Stomach smooth muscle (tissue), 2 donors: ENCODE results near the gene ABCA7.

Experiments
- H3K27ac ChIP-seq: one replicate; pipeline ENCODE4 v1.7.0; 2013; ENCODE audit warnings: mild to moderate bottlenecking, low read length, inconsistent platforms
- H3K27me3 ChIP-seq, 2 donors: one replicate each; pipeline ENCODE4 v1.7.0; 2013; ENCODE audit warnings: low read length in 2 of 2; ENCODE audit not compliant: insufficient read depth in 2 of 2, control insufficient read depth in 1 of 2
- H3K36me3 ChIP-seq, 2 donors: one replicate each; pipeline ENCODE4 v1.7.0; 2013; ENCODE audit warnings: low read length in 2 of 2; ENCODE audit not compliant: control insufficient read depth in 2 of 2, insufficient read depth in 2 of 2
- H3K4me1 ChIP-seq: one replicate; pipeline ENCODE4 v1.7.0; 2013; ENCODE audit warnings: low read length; ENCODE audit not compliant: control insufficient read depth, insufficient read depth
- H3K4me3 ChIP-seq, 2 donors: one replicate each; pipeline ENCODE4 v1.7.0; 2013; ENCODE audit warnings: low read length in 2 of 2
- H3K9ac ChIP-seq, 2 donors: one replicate each; pipeline ENCODE4 v1.7.0; 2013; ENCODE audit warnings: low read length in 2 of 2, mild to moderate bottlenecking in 1 of 2
- H3K9me3 ChIP-seq, 2 donors: one replicate each; pipeline ENCODE4 v1.7.0; 2013; ENCODE audit warnings: low read length in 2 of 2; ENCODE audit not compliant: control insufficient read depth in 2 of 2
- donor health status: healthy.
- donor health status: Pancreatic carcinoma.

ABCA7 gene

DNA sequence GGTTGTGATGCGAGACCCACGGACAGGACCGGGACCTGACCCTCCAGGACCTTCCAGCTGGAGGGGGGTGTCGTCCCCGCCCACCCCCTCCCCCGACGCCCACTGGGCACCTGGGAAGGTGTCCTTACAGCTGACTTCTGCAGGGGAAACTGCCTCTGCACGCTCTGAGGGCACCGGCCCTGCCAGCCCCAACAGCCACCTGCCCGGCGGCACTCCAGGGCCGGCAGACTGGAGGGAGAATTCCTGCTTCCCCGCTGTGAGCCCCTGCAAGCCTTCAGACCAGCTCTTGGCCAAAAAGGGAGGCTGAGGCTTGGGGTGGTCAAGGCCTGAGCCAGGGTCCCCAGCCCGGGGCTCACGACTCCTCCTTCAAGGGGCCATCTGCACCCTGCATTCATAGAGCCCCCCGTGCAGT lies 12.3 kb upstream of the ABCA7 start:
- Histone ChIP-seq H3K4me3 (peak overlapping the region; percentile 93 to 94), H3K9ac (peak overlapping the region; percentile 95 to 99), H3K9me3 (no peaks in the 10 kb centered on the region), H3K4me1 (peaks cover 32% of the 10 kb centered on the region), H3K27ac (peak overlapping the region; percentile 98), H3K27me3 (no peaks in the 10 kb centered on the region), H3K36me3 (peaks cover 8 to 9% of the 10 kb centered on the region in 2 donors)

DNA sequence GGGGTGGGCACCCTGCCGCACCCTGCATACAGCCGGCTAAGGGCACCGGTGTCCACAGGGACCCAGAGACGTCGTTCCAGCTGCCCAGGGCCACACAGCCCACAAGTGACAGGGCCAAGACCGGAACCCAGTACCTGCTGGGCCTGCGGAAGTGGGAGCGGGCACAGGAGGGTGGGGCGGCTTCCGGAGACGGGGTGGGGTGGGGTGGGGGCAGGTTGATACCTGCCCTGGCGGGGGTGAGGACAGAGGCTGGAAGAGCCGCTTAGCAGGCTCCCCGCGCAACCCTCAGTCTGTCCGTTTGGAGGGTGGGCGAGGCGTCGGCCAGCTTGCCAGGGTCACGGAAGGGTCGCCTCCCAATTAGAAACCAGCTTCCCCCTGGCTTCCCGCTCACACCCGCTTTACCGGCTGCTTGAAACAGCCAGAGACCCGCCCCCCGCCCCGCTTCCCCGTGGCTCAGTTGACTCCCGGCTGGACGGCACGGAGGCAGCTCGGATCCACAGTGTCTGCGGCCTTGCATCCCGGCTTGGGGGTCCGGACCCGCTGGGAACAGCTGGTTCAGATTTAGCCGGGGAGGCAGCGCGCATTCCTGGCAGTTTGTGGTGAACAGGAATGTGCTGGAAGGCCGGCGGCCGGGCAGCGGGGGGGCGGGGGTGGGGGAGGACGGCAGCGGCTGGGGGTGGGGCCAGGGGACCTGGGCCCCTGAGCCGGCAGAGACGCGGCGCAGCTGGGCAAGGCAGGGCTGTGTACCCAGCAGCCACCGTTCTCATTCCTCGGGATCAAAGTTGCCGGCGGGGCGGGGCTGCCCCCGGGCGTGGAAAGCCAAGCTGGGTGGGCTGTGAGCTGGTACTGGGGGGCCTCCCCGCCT lies 11.6 kb upstream of the ABCA7 start:
- H3K9ac ChIP-seq = peak overlapping the region; percentile 58 to 99
- peak overlapping the region; percentile 98 for H3K27ac ChIP-seq
- H3K4me1 ChIP-seq = peaks cover 32% of the 10 kb centered on the region

DNA sequence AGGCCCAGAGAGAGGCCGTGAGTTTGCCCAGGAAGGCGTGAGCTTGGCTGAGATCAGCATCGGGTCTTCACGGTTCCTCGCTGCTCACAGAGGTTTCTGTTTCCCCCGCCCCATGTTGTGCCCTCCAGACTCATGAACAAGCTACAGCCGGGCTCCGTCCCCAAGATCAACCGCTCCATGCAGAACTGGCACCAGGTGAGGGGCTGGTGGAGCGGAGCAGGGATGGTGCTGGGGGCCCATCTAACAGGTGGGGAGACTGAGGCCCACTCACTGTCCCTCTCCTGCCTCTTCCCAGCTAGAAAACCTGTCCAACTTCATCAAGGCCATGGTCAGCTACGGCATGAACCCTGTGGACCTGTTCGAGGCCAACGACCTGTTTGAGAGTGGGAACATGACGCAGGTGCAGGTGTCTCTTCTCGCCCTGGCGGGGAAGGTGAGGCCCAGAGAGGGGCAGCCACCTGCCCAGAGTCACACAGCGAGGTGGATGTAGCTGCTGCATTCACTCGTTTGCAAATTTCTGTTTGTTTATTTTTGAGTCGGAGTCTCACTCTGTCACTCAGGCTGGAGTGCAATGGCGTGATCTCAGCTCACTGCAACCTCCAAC lies 7.5 kb upstream of the ABCA7 start:
- peaks cover 19 to 20% of the 10 kb centered on the region in 2 donors for H3K36me3 ChIP-seq

More for the DNA sequence above, 11.6 kb upstream of the ABCA7 start:
- Histone ChIP-seq H3K36me3 (peaks cover 12 to 13% of the 10 kb centered on the region in 2 donors), H3K9me3 (no peaks in the 10 kb centered on the region), H3K4me3 (peak overlapping the region; percentile 93 to 94), H3K27me3 (no peaks in the 10 kb centered on the region)

DNA sequence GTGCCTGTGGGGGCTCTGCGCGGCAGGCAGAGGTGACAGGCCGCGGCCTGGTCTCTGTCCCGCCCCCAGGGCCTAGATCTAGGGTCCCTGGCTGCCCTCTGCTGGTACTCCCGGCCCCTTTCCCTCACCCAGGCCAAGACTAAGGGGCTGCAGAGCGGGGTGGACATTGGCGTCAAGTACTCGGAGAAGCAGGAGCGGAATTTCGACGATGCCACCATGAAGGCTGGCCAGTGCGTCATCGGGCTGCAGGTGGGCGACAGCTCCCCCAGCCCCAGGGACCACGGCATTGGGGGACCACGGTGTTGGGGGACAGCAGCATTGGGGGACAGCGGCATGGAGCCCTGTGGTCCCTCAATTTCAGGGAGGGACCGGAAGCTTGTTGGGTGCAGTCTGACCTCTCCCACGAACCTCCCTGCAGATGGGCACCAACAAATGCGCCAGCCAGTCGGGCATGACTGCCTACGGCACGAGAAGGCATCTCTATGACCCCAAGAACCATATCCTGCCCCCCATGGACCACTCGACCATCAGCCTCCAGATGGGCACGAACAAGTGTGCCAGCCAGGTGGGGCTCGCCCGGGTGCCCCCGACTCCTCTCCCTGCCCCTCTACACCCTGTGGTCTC lies 3.8 kb upstream of the ABCA7 start:
- Histone ChIP-seq H3K4me3 (no peak overlapping the region), H3K36me3 (peaks cover 17 to 22% of the 10 kb centered on the region in 2 donors), H3K27ac (no peak overlapping the region)

More for the DNA sequence above, 7.5 kb upstream of the ABCA7 start:
- H3K9me3 ChIP-seq = no peaks in the 10 kb centered on the region
- no peak overlapping the region for H3K4me3 ChIP-seq
- H3K27ac ChIP-seq = no peak overlapping the region
- peaks cover 22% of the 10 kb centered on the region for H3K4me1 ChIP-seq
- H3K9ac ChIP-seq = no peak overlapping the region
- no peaks in the 10 kb centered on the region for H3K27me3 ChIP-seq

DNA sequence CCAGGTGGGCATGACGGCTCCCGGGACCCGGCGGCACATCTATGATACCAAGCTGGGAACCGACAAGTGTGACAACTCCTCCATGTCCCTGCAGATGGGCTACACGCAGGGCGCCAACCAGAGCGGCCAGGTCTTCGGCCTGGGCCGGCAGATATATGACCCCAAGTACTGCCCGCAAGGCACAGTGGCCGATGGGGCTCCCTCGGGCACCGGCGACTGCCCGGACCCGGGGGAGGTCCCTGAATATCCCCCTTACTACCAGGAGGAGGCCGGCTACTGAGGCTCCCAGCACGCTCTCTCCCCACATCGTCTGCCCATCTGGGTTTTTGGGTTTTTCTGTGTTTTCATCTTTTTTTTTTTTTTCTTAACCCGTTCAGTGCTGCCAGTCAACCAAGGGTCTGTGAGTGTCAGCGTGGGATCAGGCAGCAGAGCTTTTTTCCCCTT lies 2.3 kb upstream of the ABCA7 start:
- Histone ChIP-seq H3K4me1 (peaks cover 30% of the 10 kb centered on the region), H3K27ac (no peak overlapping the region), H3K27me3 (peaks cover 0 to 3% of the 10 kb centered on the region in 2 donors), H3K9me3 (no peaks in the 10 kb centered on the region), H3K9ac (no peak overlapping the region), H3K36me3 (peaks cover 12 to 13% of the 10 kb centered on the region in 2 donors), H3K4me3 (no peak overlapping the region)

More for the DNA sequence above, 3.8 kb upstream of the ABCA7 start:
- Histone ChIP-seq H3K4me1 (peaks cover 24% of the 10 kb centered on the region), H3K27me3 (no peaks in the 10 kb centered on the region), H3K9me3 (no peaks in the 10 kb centered on the region), H3K9ac (no peak overlapping the region)

DNA sequence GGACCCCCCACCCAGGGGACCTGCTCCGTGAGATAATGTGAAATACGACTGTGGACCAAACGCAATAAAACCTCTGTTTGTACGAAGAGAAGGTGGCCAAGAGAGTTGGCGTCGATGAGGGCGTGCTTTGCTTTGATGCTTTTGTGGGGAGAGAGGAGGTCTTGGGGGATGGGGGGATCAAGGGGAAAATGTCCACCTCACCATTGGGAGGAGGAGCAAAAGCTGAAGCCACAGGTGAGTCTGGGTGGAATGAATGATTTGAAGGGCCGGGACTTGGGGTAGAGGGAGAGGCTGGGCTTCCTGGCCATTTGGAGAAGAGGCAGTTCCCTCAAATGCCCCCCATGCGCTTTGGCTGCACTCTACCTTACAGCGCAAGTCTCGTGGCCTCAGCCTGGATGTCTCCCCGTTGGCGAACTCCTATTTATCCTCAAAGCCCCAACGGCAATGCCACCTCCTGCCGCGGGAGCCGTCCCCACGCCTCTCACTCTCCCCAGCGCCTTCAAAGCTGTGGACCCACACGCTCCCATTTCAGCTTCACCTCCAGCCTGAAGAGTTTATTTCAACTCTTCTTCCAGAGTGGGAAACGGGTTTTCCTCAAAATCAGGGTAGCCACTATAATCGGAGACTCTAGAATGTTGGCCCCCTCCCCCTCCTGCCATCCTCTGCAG lies 795 bp upstream of the ABCA7 start:
- Histone ChIP-seq H3K4me1 (peaks cover 32% of the 10 kb centered on the region), H3K27ac (peak overlapping the region; percentile 60), H3K4me3 (peak overlapping the region in 1 of 2 donors; percentile 81), H3K36me3 (peaks cover 7 to 9% of the 10 kb centered on the region in 2 donors), H3K9me3 (no peaks in the 10 kb centered on the region), H3K9ac (no peak overlapping the region), H3K27me3 (peaks cover 0 to 3% of the 10 kb centered on the region in 2 donors)

DNA sequence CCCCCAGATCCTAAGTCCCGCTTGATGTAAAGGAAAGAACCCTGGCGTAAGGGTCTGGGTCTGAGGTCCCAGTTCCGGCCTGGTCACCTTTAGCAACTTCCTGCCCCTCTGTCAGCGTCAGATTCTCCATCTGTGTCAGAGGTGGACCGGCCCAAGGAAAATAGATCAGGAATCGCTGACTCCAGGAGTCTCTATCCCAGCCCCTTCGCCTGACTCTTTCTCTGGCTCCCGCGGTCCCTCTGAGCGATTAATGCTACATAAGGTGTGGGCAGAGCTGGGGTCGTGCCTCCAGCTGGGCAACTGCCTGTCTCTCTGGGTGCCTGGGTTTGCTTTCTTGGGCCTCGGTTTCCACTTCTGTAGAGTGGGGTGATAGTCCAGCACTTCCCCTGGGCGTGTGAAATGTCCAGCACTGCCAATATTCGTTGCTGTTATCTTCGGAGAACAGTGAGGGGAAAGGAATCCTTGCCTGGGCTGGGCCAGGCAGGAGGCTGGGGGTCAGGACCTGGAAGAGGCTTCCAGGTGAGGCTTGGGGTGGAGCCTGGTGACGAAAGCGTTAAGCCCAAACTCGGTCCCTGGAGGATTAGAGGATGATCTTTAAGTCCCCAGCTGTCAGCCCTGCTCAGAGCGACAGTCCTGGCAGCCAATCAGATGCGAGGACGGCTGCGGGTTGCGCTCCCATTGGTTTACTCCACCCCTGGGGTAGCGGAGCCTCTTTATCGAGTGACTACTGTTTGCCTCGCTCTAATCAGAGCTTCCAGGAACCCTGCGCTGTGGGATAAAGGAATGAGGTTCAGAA lies 767 bp downstream of the ABCA7 start:
- Histone ChIP-seq H3K9me3 (no peaks in the 10 kb centered on the region), H3K27me3 (peaks cover 0 to 3% of the 10 kb centered on the region in 2 donors), H3K4me1 (peaks cover 32% of the 10 kb centered on the region), H3K36me3 (peaks cover 7% of the 10 kb centered on the region in 2 donors), H3K4me3 (peak overlapping the region; percentile 67 to 81), H3K27ac (no peak overlapping the region), H3K9ac (peak overlapping the region; percentile 24 to 36)

DNA sequence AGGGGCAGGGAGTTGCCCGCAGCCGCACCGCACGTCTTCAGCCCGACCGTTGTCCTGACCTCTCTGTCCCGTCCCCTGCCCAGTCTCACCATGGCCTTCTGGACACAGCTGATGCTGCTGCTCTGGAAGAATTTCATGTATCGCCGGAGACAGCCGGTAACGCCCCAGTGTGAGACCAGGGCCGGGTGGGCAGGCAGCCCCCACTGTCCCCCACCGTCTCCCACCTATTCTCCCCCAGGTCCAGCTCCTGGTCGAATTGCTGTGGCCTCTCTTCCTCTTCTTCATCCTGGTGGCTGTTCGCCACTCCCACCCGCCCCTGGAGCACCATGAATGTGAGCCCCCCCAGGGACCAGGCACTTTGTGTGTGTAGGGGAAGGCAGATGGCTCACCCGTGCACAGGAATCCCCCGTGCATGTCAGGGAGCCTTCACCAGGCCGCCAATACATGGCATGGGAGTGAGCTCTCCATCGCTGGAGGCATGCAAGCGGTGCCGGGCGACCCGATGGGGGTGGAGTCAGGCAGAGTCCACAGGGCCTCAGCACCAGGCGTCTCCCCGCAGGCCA lies 1.4 kb downstream of the ABCA7 start:
- Histone ChIP-seq H3K36me3 (peaks cover under 1 to 4% of the 10 kb centered on the region in 2 donors), H3K27me3 (peaks cover 0 to 3% of the 10 kb centered on the region in 2 donors), H3K4me1 (peaks cover 32% of the 10 kb centered on the region), H3K27ac (no peak overlapping the region), H3K9me3 (no peaks in the 10 kb centered on the region), H3K9ac (peak overlapping the region; percentile 4 to 21), H3K4me3 (peak overlapping the region; percentile 67 to 81)

DNA sequence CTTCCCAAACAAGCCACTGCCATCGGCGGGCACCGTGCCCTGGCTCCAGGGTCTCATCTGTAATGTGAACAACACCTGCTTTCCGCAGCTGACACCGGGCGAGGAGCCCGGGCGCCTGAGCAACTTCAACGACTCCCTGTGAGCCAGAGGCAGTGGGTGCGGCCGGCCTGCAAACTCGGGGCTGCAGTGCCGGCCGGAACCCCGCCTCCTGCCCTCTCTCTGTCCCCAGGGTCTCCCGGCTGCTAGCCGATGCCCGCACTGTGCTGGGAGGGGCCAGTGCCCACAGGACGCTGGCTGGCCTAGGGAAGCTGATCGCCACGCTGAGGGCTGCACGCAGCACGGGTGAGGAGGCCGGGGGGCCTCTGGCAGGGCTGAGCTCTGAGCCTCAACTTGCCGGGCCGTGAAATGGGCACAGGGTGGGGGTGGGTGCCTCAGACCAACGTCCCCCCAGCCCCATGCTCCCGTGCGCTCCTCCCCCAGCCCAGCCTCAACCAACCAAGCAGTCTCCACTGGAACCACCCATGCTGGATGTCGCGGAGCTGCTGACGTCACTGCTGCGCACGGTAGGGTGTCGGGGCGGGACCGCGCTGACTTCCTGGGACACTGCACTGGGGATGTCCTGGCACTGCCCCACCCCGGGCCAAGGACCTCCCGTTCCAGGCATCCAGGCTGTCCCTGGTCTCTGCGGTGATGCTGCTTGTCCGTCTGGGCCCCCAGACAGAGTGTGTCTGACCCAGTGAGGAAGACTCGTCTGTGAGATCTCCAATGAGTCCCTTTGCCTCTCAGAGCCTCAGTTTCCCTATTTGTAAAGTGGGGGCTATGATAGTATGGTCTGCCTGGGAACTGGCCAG lies 2.2 kb downstream of the ABCA7 start:
- Histone ChIP-seq H3K27me3 (peaks cover 0 to 3% of the 10 kb centered on the region in 2 donors), H3K4me3 (peak overlapping the region in 1 of 2 donors; percentile 81), H3K36me3 (peaks cover 0 to 3% of the 10 kb centered on the region in 2 donors), H3K9ac (no peak overlapping the region), H3K9me3 (no peaks in the 10 kb centered on the region), H3K27ac (no peak overlapping the region), H3K4me1 (peaks cover 32% of the 10 kb centered on the region)
